Measurements from ENCODE around the gene TUB. TPM values are rescaled to one million over a fixed set of nuclear protein-coding genes. Genes with fewer than 3 reads are reported as not detected.

Gene TUB
- polyA plus RNA-seq, 3 donors = not detected

DNA sequence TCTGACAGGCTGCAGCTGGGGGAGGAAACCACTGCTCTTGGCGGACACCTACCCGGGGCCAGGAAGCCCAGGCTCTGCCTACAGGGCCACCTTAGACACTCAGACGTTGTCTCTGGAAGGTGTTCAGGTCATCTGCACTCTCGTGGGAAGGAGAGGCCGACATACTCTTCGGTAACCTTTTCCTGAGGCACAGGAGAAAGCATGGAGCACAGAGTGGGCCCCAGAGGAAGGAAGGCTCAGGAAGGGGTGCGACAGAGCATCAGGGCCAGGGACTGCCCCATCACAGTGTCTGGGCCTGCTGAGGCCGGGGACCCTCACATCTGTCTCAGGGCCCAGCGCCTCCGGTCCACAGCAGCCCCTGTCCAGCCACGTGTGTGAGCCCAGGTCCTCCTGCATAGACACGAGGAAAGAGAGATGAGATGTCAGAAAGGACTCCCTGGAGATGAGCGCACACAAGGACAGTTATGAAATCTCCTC is 18.2 kb upstream of the TUB start:
- Histone ChIP-seq H3K4me2 (replicated peaks; ENCODE audit: extremely low read depth, low read length, poor library complexity, severe bottlenecking) (no peak overlapping the region), H4K20me1 (ENCODE audit: insufficient read depth, low read length) (no peaks in the 10 kb centered on the region), H2AFZ (ENCODE audit: insufficient read depth, low read depth, low read length, poor library complexity, severe bottlenecking) (no peak overlapping the region), H3K79me2 (ENCODE audit: insufficient read depth, low read length) (no peaks in the 10 kb centered on the region), H3K4me1 (ENCODE audit: control insufficient read depth in 1 of 2, insufficient read depth in 2 of 2, low read length in 2 of 2) (no peaks in the 10 kb centered on the region), H3K36me3 (replicated peaks in 1 of 2; ENCODE audit: control insufficient read depth in 1 of 2, insufficient read depth in 2 of 2, low read length in 2 of 2) (no peaks in the 10 kb centered on the region), H3K9ac (ENCODE audit: insufficient read depth, low read length, poor library complexity, severe bottlenecking) (no peak overlapping the region), H3K9me3 (replicated peaks in 1 of 2; ENCODE audit: control insufficient read depth in 1 of 2, insufficient read depth in 1 of 2, low read length in 2 of 2) (no peaks in the 10 kb centered on the region), H3K27me3 (ENCODE audit: control insufficient read depth in 2 of 2, insufficient read depth in 2 of 2, low read length in 2 of 2) (no peaks in the 10 kb centered on the region), H3K4me3 (replicated peaks in 1 of 3; ENCODE audit: low read depth in 2 of 3, low read length in 3 of 3) (no peak overlapping the region), H3K27ac (ENCODE audit: low read depth in 1 of 2, low read length in 2 of 2) (no peak overlapping the region)
- Mint-ChIP-seq H3K4me1 (no peaks in the 10 kb centered on the region), H3K9me3 (peaks cover 0 to 2% (median 0%) of the 10 kb centered on the region in 7 donors), H3K27me3 (ENCODE audit: low read depth in 3 of 3) (peaks cover 5 to 9% (median 7%) of the 10 kb centered on the region in 3 donors), H3K27ac (no peak overlapping the region), H3K36me3 (no peaks in the 10 kb centered on the region), H3K4me3 (no peak overlapping the region)
- 84% methylated on average over 12 of the region's 13 CpGs for WGBS (ENCODE audit: insufficient coverage)
- TF ChIP-seq, protein P1, sequence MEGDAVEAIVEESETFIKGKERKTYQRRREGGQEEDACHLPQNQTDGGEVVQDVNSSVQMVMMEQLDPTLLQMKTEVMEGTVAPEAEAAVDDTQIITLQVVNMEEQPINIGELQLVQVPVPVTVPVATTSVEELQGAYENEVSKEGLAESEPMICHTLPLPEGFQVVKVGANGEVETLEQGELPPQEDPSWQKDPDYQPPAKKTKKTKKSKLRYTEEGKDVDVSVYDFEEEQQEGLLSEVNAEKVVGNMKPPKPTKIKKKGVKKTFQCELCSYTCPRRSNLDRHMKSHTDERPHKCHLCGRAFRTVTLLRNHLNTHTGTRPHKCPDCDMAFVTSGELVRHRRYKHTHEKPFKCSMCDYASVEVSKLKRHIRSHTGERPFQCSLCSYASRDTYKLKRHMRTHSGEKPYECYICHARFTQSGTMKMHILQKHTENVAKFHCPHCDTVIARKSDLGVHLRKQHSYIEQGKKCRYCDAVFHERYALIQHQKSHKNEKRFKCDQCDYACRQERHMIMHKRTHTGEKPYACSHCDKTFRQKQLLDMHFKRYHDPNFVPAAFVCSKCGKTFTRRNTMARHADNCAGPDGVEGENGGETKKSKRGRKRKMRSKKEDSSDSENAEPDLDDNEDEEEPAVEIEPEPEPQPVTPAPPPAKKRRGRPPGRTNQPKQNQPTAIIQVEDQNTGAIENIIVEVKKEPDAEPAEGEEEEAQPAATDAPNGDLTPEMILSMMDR (IDR thresholded peaks at IDR 0.05) = no peak
- DNase-seq = no peak
- intact Hi-C loops (cut with micrococcal nuclease) = no loop called here

DNA sequence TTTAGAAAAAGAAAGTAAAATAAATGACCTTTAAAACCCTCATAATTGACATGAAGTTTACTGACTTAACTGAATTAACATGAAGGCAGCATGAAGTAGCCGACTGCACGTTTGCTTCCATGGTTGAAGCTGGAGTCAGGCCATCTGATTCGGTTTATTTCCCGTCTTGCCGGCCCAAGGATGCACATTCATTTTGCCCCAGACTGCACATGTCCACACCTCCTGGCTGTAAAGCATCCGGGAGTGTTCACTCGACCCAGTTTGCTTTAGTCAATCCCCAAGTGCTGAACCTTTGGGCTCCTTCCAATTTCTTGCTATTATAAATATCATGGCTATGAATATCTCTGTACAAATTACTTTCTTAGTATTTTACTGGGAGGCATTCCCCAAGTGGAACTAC is 17.7 kb upstream of the TUB start:
- no peak overlapping the region for H3K4me3 Mint-ChIP-seq
- TF ChIP-seq, protein P1 (IDR thresholded peaks at IDR 0.05) = no peak
- Histone ChIP-seq H3K27me3 (ENCODE audit: control insufficient read depth in 2 of 2, insufficient read depth in 2 of 2, low read length in 2 of 2) (no peaks in the 10 kb centered on the region), H3K4me3 (replicated peaks in 1 of 3; ENCODE audit: low read depth in 2 of 3, low read length in 3 of 3) (no peak overlapping the region), H3K79me2 (ENCODE audit: insufficient read depth, low read length) (no peaks in the 10 kb centered on the region), H3K9ac (ENCODE audit: insufficient read depth, low read length, poor library complexity, severe bottlenecking) (no peak overlapping the region), H4K20me1 (ENCODE audit: insufficient read depth, low read length) (no peaks in the 10 kb centered on the region), H3K27ac (ENCODE audit: low read depth in 1 of 2, low read length in 2 of 2) (no peak overlapping the region), H3K36me3 (replicated peaks in 1 of 2; ENCODE audit: control insufficient read depth in 1 of 2, insufficient read depth in 2 of 2, low read length in 2 of 2) (no peaks in the 10 kb centered on the region), H3K4me1 (ENCODE audit: control insufficient read depth in 1 of 2, insufficient read depth in 2 of 2, low read length in 2 of 2) (no peaks in the 10 kb centered on the region), H3K4me2 (replicated peaks; ENCODE audit: extremely low read depth, low read length, poor library complexity, severe bottlenecking) (no peak overlapping the region), H2AFZ (ENCODE audit: insufficient read depth, low read depth, low read length, poor library complexity, severe bottlenecking) (no peak overlapping the region), H3K9me3 (replicated peaks in 1 of 2; ENCODE audit: control insufficient read depth in 1 of 2, insufficient read depth in 1 of 2, low read length in 2 of 2) (no peaks in the 10 kb centered on the region)
- WGBS (ENCODE audit: insufficient coverage) = 91% methylated on average over 5 of the region's 7 CpGs
- no peaks in the 10 kb centered on the region for H3K4me1 Mint-ChIP-seq
- H3K27me3 Mint-ChIP-seq (ENCODE audit: low read depth in 3 of 3) = peaks cover 5 to 9% (median 7%) of the 10 kb centered on the region in 3 donors
- intact Hi-C loops (cut with micrococcal nuclease) = no loop called here
- no peak overlapping the region for H3K27ac Mint-ChIP-seq
- no peaks in the 10 kb centered on the region for H3K36me3 Mint-ChIP-seq
- H3K9me3 Mint-ChIP-seq = peaks cover 0 to 2% (median 0%) of the 10 kb centered on the region in 7 donors
- DNase-seq = no peak

All from CD14-positive monocyte (primary cell).